ACC112 (cell line): ENCODE data around the gene PGLYRP4.

ENCODE experiments used
- H2AFZ ChIP-seq: fragments of 200-600 bp; sonication (generic); one replicate; pipeline ENCODE4 v1.6.0; 2017; ENCODE audit warnings: antibody characterized with exemption, low read length; ENCODE audit not compliant: unreplicated experiment
- H3K27ac ChIP-seq: fragments of 200-600 bp; sonication (generic); 2 replicates; pipeline ENCODE4 v1.5.1; 2014; ENCODE audit warnings: low read depth, mild to moderate bottlenecking, antibody characterized with exemption, low read length, moderate library complexity
- H3K27me3 ChIP-seq: fragments of 200-600 bp; sonication (generic); 2 replicates; pipeline ENCODE4 v1.6.1; 2014; ENCODE audit warnings: mild to moderate bottlenecking, antibody characterized with exemption, low read length, moderate library complexity, mixed read lengths; ENCODE audit not compliant: insufficient read depth
- H3K36me3 ChIP-seq: fragments of 200-600 bp; sonication (generic); 2 replicates; pipeline ENCODE4 v1.6.1; 2016; ENCODE audit warnings: mild to moderate bottlenecking, antibody characterized with exemption, low read length, moderate library complexity, mixed read lengths; ENCODE audit not compliant: insufficient read depth
- H3K4me1 ChIP-seq: fragments of 200-600 bp; sonication (generic); one replicate; pipeline ENCODE4 v1.6.1; 2016; ENCODE audit warnings: low read length, mixed read lengths; ENCODE audit not compliant: insufficient read depth, unreplicated experiment, control insufficient read depth
- H3K4me3 ChIP-seq: fragments of 200-600 bp; sonication (generic); 2 replicates; pipeline ENCODE4 v1.5.1; 2014; ENCODE audit warnings: mild to moderate bottlenecking, low read depth, low read length
- H3K79me2 ChIP-seq: fragments of 200-600 bp; sonication (generic); one replicate; pipeline ENCODE4 v1.6.0; 2016; ENCODE audit warnings: low read length; ENCODE audit not compliant: control insufficient read depth, unreplicated experiment, insufficient read depth

The PGLYRP4 gene

DNA sequence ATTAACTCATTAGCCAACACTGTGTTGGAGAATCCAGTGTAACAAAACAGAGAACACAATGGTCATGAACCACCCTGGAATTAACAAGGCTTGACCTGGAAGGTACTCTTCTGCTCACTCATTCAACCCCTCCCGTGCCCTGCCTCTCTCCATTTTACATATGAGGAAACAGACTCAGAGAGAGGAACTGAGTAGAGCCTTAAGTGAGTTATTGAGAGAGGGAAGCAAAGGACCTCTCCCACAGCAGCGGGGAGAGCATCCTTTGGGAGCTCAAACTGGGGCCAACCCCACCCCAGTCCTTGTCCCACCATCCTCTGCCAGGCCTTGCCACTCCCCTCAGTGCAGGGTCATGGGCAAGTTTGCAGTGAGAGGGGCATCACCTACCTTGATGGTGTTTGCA, 25.4 kb upstream of the PGLYRP4 start:
- H3K79me2 ChIP-seq: no peaks in the 10 kb centered on the region
- H2AFZ ChIP-seq: no peak overlapping the region
- H3K4me1 ChIP-seq: no peaks in the 10 kb centered on the region
- no peak overlapping the region for H3K4me3 ChIP-seq
- H3K27me3 ChIP-seq: peaks cover 66% of the 10 kb centered on the region
- no peaks in the 10 kb centered on the region for H3K36me3 ChIP-seq
- H3K27ac ChIP-seq: no peak overlapping the region

DNA sequence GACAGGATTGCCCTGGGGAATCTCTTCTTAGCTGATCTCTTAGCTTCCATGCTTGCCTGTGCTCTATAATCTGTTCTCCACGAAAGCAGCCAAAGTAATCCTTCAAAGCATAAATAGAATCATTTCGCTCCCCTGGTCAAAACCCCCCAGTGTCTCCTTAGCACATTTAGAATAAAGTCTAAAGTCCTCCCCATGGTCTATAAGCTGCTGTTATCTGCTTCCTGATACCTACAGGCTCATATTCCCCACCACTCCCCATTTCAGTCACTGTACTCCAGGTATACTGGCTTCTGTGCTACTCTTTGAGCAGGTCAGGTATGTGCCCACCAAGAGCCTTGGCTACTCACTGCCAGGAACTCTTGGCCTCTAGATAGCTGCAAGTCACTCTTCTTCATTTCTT, 23.9 kb upstream of the PGLYRP4 start:
- Histone ChIP-seq H3K27me3 (peaks cover 54% of the 10 kb centered on the region), H3K4me1 (no peaks in the 10 kb centered on the region), H2AFZ (no peak overlapping the region), H3K36me3 (no peaks in the 10 kb centered on the region), H3K27ac (no peak overlapping the region), H3K79me2 (no peaks in the 10 kb centered on the region), H3K4me3 (no peak overlapping the region)

DNA sequence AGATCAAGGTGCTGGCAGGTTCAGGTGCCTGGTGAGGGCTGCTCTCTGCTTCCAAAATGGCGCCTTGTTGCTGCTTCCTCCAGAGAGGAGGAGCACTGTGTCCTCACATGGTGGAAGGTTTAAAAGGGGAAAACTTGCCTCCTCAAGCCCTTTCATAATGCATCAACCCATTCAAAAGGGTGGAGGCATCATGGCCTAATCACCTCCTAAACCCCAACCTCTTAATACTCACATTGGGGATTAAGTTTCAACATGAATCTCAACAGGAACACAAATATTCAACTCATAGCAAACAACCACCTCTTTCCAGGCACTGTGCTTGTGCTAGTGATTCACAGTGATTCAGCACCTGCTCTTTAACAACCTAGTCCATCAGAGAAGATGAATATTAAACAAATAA, 22.6 kb upstream of the PGLYRP4 start:
- Histone ChIP-seq H2AFZ (no peak overlapping the region), H3K4me1 (no peaks in the 10 kb centered on the region), H3K27me3 (peaks cover 55% of the 10 kb centered on the region), H3K4me3 (no peak overlapping the region), H3K27ac (no peak overlapping the region), H3K79me2 (no peaks in the 10 kb centered on the region), H3K36me3 (no peaks in the 10 kb centered on the region)

DNA sequence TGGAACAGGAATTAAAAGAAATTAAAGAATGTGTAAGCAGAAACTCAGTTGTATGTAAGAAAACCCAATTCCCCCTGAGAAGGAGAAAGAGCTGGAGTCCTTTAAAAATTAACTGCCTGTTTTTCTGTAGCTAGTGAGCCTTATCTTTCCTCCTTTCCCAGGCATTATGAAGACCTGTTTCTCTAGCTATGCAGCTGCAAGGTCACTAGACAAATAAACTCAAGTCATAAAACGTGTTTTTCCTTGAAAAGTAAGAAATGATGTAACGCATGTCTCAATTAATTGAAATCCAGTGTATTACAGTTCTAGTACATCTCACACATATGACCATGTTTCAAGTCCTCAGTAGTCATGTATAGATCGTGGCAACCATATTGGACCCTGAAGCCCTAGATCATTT, 21.5 kb upstream of the PGLYRP4 start:
- Histone ChIP-seq H3K36me3 (no peaks in the 10 kb centered on the region), H2AFZ (no peak overlapping the region), H3K27me3 (peaks cover 65% of the 10 kb centered on the region), H3K27ac (no peak overlapping the region), H3K79me2 (no peaks in the 10 kb centered on the region), H3K4me1 (no peaks in the 10 kb centered on the region), H3K4me3 (no peak overlapping the region)

DNA sequence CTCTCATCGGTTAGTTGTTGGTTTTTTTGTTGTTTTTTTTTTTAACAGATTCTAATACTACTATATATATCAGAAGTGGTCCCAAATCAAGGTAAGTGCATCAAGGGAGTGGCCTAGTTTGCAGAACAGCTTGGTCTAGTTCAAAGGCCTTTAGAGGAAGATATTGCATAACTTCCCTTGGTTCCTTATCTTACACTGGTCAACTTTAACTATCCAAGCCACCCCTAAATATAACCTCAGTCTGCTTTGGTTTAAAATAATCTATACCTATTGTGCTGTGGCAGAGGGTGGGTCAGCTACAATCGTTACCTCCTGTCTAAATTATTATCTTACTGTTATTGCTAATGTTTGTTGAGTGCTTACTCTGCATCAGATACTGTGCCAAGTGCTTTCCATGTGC, 19.9 kb upstream of the PGLYRP4 start:
- H3K4me1 ChIP-seq: no peaks in the 10 kb centered on the region

DNA sequence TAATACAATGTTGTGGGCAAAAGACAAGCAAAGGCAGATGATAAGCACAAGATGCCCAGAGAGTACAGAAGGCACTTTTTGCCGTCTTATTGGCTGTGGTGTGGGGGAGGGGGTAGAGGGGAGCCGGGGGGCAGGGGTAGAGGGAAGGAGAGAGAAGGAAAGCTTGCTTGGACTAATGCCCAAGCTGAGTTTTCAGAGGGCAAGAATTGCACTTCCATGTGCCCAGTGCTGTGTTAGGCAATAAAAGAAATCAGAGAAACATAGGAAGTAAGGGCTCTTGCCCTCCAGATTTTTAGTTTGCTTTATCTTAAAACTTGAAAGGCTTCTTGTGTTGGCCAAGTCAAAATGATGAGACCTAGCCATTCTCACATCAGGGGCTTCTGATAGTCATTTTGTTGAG, 18.4 kb upstream of the PGLYRP4 start:
- Histone ChIP-seq H3K27ac (no peak overlapping the region), H3K36me3 (no peaks in the 10 kb centered on the region), H3K4me1 (no peaks in the 10 kb centered on the region), H3K4me3 (no peak overlapping the region), H2AFZ (no peak overlapping the region), H3K79me2 (no peaks in the 10 kb centered on the region), H3K27me3 (peaks cover 75% of the 10 kb centered on the region)

More for the DNA sequence above, 19.9 kb upstream of the PGLYRP4 start:
- Histone ChIP-seq H3K4me3 (no peak overlapping the region), H3K27ac (no peak overlapping the region), H3K79me2 (no peaks in the 10 kb centered on the region), H3K36me3 (no peaks in the 10 kb centered on the region), H2AFZ (no peak overlapping the region), H3K27me3 (peaks cover 72% of the 10 kb centered on the region)

DNA sequence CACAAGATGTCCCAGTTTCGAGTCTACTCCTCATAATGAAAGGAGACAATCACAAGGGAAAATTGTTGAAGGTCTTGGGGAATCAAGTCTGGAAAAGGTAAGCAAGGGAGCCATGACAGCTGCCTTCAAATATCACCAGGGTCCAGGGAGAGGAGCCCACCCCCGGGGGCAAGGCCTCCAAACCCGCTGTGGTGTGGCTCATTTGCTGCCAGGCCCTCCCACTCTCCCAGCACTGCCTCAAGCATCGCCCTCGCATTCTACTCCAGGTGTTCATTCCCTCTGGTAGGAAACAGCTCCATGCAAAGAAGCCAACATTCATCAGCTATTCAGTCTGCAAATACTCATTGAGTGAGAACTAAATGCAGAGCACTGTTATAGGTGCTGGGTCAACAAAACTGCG, 17.6 kb upstream of the PGLYRP4 start:
- Histone ChIP-seq H3K27me3 (peaks cover 72% of the 10 kb centered on the region), H2AFZ (no peak overlapping the region), H3K27ac (no peak overlapping the region), H3K36me3 (no peaks in the 10 kb centered on the region), H3K79me2 (no peaks in the 10 kb centered on the region), H3K4me1 (no peaks in the 10 kb centered on the region), H3K4me3 (no peak overlapping the region)

DNA sequence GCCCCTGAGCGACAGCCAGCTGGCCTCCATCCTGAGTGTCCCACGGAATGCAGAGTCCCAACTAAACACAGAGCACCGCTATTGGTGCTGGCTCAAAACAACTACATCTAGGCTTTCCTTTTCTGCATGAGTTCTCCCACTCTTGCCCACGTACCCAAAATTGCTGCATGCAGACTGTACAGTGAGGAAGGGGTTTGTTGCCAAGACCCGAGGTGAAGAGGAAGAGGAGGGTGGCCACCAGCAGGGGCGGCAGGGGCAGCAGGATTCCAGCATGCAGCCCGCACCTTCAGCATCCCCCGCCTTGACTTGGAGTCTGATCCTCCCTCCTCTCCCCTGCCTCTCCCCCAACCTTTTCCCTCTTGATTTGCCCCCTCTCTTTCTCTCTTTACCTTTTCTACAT, 17.1 kb upstream of the PGLYRP4 start:
- no peaks in the 10 kb centered on the region for H3K79me2 ChIP-seq
- H3K27me3 ChIP-seq: peaks cover 67% of the 10 kb centered on the region
- no peak overlapping the region for H2AFZ ChIP-seq
- H3K4me3 ChIP-seq: no peak overlapping the region
- H3K4me1 ChIP-seq: no peaks in the 10 kb centered on the region
- H3K36me3 ChIP-seq: no peaks in the 10 kb centered on the region
- no peak overlapping the region for H3K27ac ChIP-seq

DNA sequence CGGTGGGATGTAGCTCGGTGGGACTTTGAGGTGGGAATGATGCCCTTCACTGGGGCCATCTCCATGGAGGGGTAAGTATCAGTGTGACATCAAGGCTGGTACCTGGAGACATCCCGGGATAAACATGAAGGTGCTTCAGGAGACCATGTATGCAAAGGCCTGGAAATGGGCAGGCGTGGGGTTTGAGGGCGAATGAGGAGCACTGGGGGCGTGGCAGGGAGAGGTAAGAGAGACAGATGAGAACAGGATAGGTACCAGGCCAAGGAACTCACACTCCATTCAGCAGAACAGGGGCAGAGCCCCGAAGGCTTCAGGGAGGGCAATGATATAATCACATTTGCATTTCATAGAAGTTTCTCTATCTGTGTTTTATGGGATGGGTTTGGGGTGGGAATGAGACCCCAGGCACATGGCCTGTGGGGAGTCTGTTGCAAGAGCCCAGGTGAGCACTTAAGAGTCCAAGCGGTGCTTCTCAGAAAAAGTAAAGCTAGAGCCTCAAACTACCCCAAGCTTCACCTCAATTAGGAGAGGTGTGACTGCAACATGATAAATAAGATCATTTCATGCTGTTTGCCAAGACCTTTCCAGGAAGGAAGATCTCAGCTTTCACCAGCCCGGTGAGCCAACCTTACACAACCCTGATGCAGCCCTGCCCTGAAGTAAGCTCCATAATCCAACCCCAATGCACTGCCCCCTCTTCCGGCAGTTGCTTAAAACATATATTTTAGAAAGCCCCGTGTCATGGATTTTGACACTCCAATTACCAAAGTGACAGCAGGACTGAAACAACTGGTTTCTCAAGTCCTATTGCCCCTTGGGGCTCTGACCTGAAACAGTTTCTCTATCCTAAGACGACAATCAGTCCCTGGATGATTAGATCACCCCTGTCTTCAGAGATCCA, 16.4 kb upstream of the PGLYRP4 start:
- Histone ChIP-seq H3K79me2 (no peaks in the 10 kb centered on the region), H3K4me3 (no peak overlapping the region), H3K36me3 (no peaks in the 10 kb centered on the region), H3K27me3 (peaks cover 68% of the 10 kb centered on the region), H3K27ac (no peak overlapping the region), H2AFZ (no peak overlapping the region), H3K4me1 (no peaks in the 10 kb centered on the region)

DNA sequence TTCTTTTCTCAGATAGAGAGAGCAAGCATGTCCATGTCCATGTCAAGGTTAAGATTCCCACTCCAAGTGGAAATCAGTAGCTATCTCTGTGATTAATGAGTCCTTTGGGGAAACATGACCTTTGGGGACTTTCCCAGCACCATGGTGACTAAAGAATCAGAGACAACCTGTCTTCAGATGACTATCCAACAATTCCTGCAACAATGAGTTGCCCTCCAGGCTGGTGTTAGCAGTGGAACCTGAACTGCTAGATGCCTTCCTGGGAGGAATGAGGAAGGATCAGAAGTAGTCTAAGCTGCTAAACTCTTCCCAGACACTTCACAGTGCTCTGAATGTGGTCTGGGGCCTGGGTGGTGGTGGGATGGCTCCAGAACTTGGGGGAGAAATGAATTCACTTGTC, 15.5 kb upstream of the PGLYRP4 start:
- H3K79me2 ChIP-seq: no peaks in the 10 kb centered on the region
- H3K4me1 ChIP-seq: no peaks in the 10 kb centered on the region
- H3K36me3 ChIP-seq: no peaks in the 10 kb centered on the region
- H2AFZ ChIP-seq: no peak overlapping the region
- no peak overlapping the region for H3K4me3 ChIP-seq
- peaks cover 62% of the 10 kb centered on the region for H3K27me3 ChIP-seq
- H3K27ac ChIP-seq: no peak overlapping the region

DNA sequence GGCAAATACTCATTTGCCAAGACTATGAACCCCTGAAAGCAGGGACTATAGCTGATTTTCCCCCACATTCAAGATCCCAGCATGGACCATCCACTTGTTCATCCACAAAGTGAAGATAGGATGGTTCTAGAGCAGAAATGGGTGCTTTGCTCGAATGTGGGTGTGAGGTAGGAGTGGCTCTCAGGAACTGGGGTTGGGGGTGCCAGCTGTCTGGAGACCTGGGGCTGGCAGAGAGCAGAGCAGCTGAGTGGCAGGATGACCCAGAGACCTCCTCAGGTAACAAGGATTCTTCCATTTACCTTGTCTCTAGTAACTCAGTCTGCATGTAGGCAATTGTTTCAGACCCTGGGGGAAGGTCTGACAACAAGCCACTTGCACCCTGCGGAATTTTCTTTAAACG, 15.0 kb upstream of the PGLYRP4 start:
- peaks cover 65% of the 10 kb centered on the region for H3K27me3 ChIP-seq
- H2AFZ ChIP-seq: no peak overlapping the region
- H3K36me3 ChIP-seq: no peaks in the 10 kb centered on the region
- H3K79me2 ChIP-seq: no peaks in the 10 kb centered on the region
- no peak overlapping the region for H3K27ac ChIP-seq
- no peaks in the 10 kb centered on the region for H3K4me1 ChIP-seq
- no peak overlapping the region for H3K4me3 ChIP-seq
